OCI-LY7 (cell line): ENCODE data around the gene PRLHR. TPM values are rescaled to one million over a fixed set of nuclear protein-coding genes. Genes with fewer than 3 reads are reported as not detected.
A peak's percentile ranks its signal among the peaks of the same experiment; 100 is the strongest.

ENCODE experiments used
- BruUV-seq: library from RNA; stranded (reverse); fragments of 400-500 nt; replicated peaks from 2 replicates; lab custom pipeline; 2021; lab: Mats Ljungman, UMichigan
- CTCF ChIA-PET: fragments of 300-600 bp; sonication (Branson Sonifier 250); formaldehyde crosslinking; loops from one replicate; lab custom pipeline; 2022; ENCODE audit warnings: antibody characterized with exemption; ENCODE audit not compliant: unreplicated experiment; lab: Charles Lee
- POLR2A ChIA-PET: fragments of 300-600 bp; sonication (Branson Sonifier 250); formaldehyde crosslinking; loops from one replicate; lab custom pipeline; 2022; ENCODE audit warnings: antibody characterized with exemption; lab: Charles Lee
- DNase-seq: peaks from one replicate; pipeline ENCODE4 v3.0.0-alpha.2; 2015; ENCODE audit warnings: low spot score
- H2AFZ ChIP-seq: fragments of 200-600 bp; sonication (generic), shearing (Covaris generic); 2 replicates; pipeline ENCODE4 v1.6.1; 2014; ENCODE audit warnings: mild to moderate bottlenecking, antibody characterized with exemption, low read length, moderate library complexity
- H3K27ac ChIP-seq: fragments of 200-600 bp; sonication (generic); 2 replicates; pipeline ENCODE4 v1.5.1; 2014; ENCODE audit warnings: mixed run types, low read depth, mild to moderate bottlenecking, moderate library complexity, low read length, inconsistent platforms; ENCODE audit not compliant: poor library complexity, severe bottlenecking
- H3K36me3 ChIP-seq: fragments of 200-600 bp; sonication (generic); 2 replicates; pipeline ENCODE4 v1.6.1; 2014; ENCODE audit warnings: mild to moderate bottlenecking, antibody characterized with exemption, low read length, moderate library complexity, mixed read lengths; ENCODE audit not compliant: insufficient read depth
- H3K4me1 ChIP-seq: fragments of 200-600 bp; sonication (generic); 2 replicates; pipeline ENCODE4 v1.5.1; 2014; ENCODE audit warnings: mild to moderate bottlenecking, low read length; ENCODE audit not compliant: insufficient read depth, poor library complexity, severe bottlenecking
- H3K4me2 ChIP-seq: fragments of 200-600 bp; sonication (generic); 2 replicates; pipeline ENCODE4 v1.6.1; 2014; ENCODE audit warnings: mild to moderate bottlenecking, low read length
- H3K4me3 ChIP-seq: fragments of 200-600 bp; sonication (generic); 2 replicates; pipeline ENCODE4 v1.5.1; 2014; ENCODE audit warnings: mild to moderate bottlenecking, low read depth, low read length; ENCODE audit not compliant: poor library complexity, severe bottlenecking
- H3K79me2 ChIP-seq: fragments of 200-600 bp; sonication (generic); 2 replicates; pipeline ENCODE4 v1.6.1; 2016; ENCODE audit warnings: low read depth, mild to moderate bottlenecking, low read length, moderate library complexity, mixed read lengths; ENCODE audit not compliant: insufficient read depth
- H3K9me2 ChIP-seq: fragments of 200-600 bp; sonication (generic); 2 replicates; pipeline ENCODE4 v1.6.1; 2016; ENCODE audit warnings: mild to moderate bottlenecking, low read length, mixed read lengths; ENCODE audit not compliant: insufficient read depth
- H3K9me3 ChIP-seq: fragments of 200-600 bp; sonication (generic); 2 replicates; pipeline ENCODE4 v1.6.1; 2014; ENCODE audit warnings: mild to moderate bottlenecking, mixed run types, low read length, mixed read lengths
- H4K20me1 ChIP-seq: fragments of 200-600 bp; sonication (generic); 2 replicates; pipeline ENCODE4 v1.6.1; 2014; ENCODE audit warnings: mild to moderate bottlenecking, antibody characterized with exemption, low read length, moderate library complexity, mixed read lengths; ENCODE audit not compliant: insufficient read depth
- EZH2phosphoT487 ChIP-seq: fragments of 200-600 bp; sonication (generic); IDR thresholded peaks from 2 replicates; pipeline ENCODE4 v1.6.1; 2018; ENCODE audit warnings: low read depth, borderline replicate concordance, mild to moderate bottlenecking, mixed run types, antibody characterized with exemption, low read length, moderate library complexity, mixed read lengths
- intact Hi-C: fragments of 100-400 bp; cut with micrococcal nuclease; formaldehyde crosslinking; loops from one replicate; pipeline ENCODE4 v1.10.0; 2022; ENCODE audit not compliant: unreplicated experiment
- total RNA-seq, 2 experiments: library from RNA; depleted of rRNA in 1 of 2; stranded (reverse); fragments of >200 nt in 1 of 2; shearing (Covaris generic) in 1 of 2; gene quantifications; 2 replicates each; pipeline ENCODE4 v1.2.3, GENCODE V29; 2014 to 2022
- TF ChIP-seq, protein P1 (sequence below): fragments of 200-600 bp; sonication (generic); conservative IDR thresholded peaks from 2 replicates; pipeline ENCODE4 v1.5.1; 2014; ENCODE audit warnings: mild to moderate bottlenecking, antibody characterized with exemption, low read length, moderate library complexity, mixed read lengths

PRLHR gene
- total RNA-seq, 2 experiments from 2014 or later: not detected

DNA sequence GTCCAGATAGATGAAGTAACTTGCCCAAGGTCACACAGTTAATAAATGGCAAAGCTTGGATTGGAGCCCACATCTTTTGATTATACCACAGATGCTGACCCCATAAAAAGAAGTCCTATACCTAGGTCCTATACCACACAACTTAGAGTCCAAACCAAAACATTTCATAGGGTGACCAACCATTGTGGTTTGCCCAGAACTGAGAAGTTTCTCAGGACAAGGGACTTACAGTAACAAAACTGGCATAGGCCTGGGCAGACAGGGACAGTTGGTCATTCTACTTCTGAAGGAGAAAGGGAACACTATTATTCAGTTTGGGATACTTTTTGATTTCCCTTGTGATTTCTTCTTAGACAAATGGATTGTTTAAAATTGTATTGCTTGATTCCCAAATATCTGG, 32.9 kb upstream of the PRLHR start:
- Histone ChIP-seq H3K4me1 (no peaks in the 10 kb centered on the region), H3K27ac (no peak overlapping the region), H3K36me3 (no peaks in the 10 kb centered on the region), H2AFZ (no peak overlapping the region), H4K20me1 (no peaks in the 10 kb centered on the region), H3K9me3 (no peaks in the 10 kb centered on the region), H3K9me2 (no peaks in the 10 kb centered on the region), H3K4me2 (no peak overlapping the region), H3K4me3 (no peak overlapping the region), H3K79me2 (no peaks in the 10 kb centered on the region)
- intact Hi-C loops: no loop called here
- ChIA-PET CTCF (no interaction called here), POLR2A (no interaction called here)
- TF ChIP-seq, protein P1, sequence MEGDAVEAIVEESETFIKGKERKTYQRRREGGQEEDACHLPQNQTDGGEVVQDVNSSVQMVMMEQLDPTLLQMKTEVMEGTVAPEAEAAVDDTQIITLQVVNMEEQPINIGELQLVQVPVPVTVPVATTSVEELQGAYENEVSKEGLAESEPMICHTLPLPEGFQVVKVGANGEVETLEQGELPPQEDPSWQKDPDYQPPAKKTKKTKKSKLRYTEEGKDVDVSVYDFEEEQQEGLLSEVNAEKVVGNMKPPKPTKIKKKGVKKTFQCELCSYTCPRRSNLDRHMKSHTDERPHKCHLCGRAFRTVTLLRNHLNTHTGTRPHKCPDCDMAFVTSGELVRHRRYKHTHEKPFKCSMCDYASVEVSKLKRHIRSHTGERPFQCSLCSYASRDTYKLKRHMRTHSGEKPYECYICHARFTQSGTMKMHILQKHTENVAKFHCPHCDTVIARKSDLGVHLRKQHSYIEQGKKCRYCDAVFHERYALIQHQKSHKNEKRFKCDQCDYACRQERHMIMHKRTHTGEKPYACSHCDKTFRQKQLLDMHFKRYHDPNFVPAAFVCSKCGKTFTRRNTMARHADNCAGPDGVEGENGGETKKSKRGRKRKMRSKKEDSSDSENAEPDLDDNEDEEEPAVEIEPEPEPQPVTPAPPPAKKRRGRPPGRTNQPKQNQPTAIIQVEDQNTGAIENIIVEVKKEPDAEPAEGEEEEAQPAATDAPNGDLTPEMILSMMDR: no peak
- no peak for TF ChIP-seq EZH2phosphoT487
- DNase-seq: no peak
- no TSS peak for BruUV-seq

DNA sequence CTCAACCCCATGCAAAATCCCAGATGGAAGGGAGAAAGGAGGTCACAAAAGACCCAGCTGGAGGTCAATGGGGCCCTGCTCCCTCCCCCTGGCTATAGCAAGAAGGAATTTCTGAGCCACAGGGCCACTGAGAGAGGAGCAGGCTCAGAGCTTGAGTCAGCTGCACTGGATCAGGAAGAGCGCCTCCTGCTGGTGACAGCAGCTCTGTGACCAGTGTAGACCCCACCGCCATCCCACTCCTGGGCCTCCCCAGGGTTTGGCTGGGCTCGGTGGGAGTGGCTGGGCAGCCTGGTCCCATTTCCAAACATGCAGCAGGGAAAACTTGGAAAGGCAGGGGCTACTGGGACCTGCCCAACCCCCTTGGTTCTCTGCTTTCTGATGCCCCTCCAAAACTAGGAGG, 31.5 kb upstream of the PRLHR start:
- H3K9me3 ChIP-seq: no peaks in the 10 kb centered on the region
- H4K20me1 ChIP-seq: no peaks in the 10 kb centered on the region
- TF ChIP-seq, protein P1: peak; percentile 59
- TF ChIP-seq EZH2phosphoT487: no peak
- no TSS peak for BruUV-seq
- H3K4me2 ChIP-seq: no peak overlapping the region
- no peak overlapping the region for H3K4me3 ChIP-seq
- intact Hi-C loops: no loop called here
- ChIA-PET CTCF (interaction anchor here (0.9 kb wide), 1 partner anchor 36 kb away, joined by 3 read pairs; no protein-coding TSS in a partner anchor), POLR2A (interaction anchor here (0.7 to 1.1 kb wide), 2 partner anchors 8 to 152 kb away, joined by 3 to 4 read pairs; no protein-coding TSS in a partner anchor)
- DNase-seq: peak; percentile 2
- H3K79me2 ChIP-seq: no peaks in the 10 kb centered on the region
- no peaks in the 10 kb centered on the region for H3K4me1 ChIP-seq
- H3K36me3 ChIP-seq: no peaks in the 10 kb centered on the region
- H2AFZ ChIP-seq: no peak overlapping the region
- no peak overlapping the region for H3K27ac ChIP-seq
- no peaks in the 10 kb centered on the region for H3K9me2 ChIP-seq

DNA sequence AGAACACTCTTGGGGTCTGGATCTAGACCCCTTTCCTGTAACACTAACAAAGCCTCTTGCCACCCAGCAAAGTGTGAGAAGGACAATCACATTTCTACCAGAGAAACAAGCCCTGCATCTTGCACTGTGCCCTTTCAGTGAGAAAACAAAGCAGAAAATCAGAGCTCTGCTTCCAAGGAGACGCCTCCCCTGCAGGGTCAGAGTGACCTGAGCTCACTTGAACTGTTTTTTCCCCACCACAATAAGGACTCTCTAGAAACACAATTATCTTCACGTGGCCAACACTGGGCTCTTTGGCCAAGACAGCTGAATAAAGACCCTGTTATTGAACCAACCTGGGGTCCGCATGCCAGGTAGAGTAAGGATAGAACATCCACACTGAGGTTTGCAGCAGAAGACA, 30.1 kb upstream of the PRLHR start:
- Histone ChIP-seq H3K4me3 (no peak overlapping the region), H3K27ac (no peak overlapping the region), H3K36me3 (no peaks in the 10 kb centered on the region), H3K4me2 (no peak overlapping the region), H3K9me3 (no peaks in the 10 kb centered on the region), H2AFZ (no peak overlapping the region), H3K4me1 (no peaks in the 10 kb centered on the region), H3K79me2 (no peaks in the 10 kb centered on the region), H4K20me1 (no peaks in the 10 kb centered on the region), H3K9me2 (no peaks in the 10 kb centered on the region)
- ChIA-PET CTCF (no interaction called here), POLR2A (no interaction called here)
- BruUV-seq: no TSS peak
- TF ChIP-seq, protein P1: no peak
- TF ChIP-seq EZH2phosphoT487: no peak
- no peak for DNase-seq
- intact Hi-C loops: no loop called here
